AG04450 (cell line): ENCODE measurements around the gene RNF224. TPM values are rescaled to one million over a fixed set of nuclear protein-coding genes. Genes with fewer than 3 reads are reported as not detected.

Experiments
- CTCF ChIA-PET: fragments of 300-600, 350-600 bp; formaldehyde crosslinking; extraction: SDS; loops from one replicate; lab custom pipeline; 2022; ENCODE audit warnings: antibody characterized with exemption, inconsistent platforms; lab: Charles Lee
- POLR2A ChIA-PET: fragments of 350-600 bp; formaldehyde crosslinking; extraction: SDS; loops from one replicate; lab custom pipeline; 2021; ENCODE audit warnings: antibody characterized with exemption, inconsistent platforms; lab: Yijun Ruan, JAX
- DNase-seq: peaks from one replicate; pipeline ENCODE4 v3.0.0-alpha.2; 2011; ENCODE audit warnings: low read depth, low spot score
- H3K27ac ChIP-seq: one replicate; pipeline ENCODE4 v1.5.1; 2012; ENCODE audit warnings: low read depth, low read length, control low read depth
- H3K27me3 ChIP-seq: one replicate; pipeline ENCODE4 v1.6.0; 2012; ENCODE audit warnings: low read length; ENCODE audit not compliant: control insufficient read depth, insufficient read depth
- H3K4me3 ChIP-seq: 2 replicates; pipeline ENCODE4 v1.5.1; 2011; ENCODE audit warnings: mild to moderate bottlenecking, low read depth, low read length, control low read depth
- H3K9me3 ChIP-seq: 2 replicates; pipeline ENCODE4 v1.5.1; 2012; ENCODE audit warnings: low read length; ENCODE audit not compliant: control insufficient read depth, insufficient read depth
- polyA plus RNA-seq: library from polyadenylated mRNA; depleted of rRNA; stranded (reverse); fragments of >200 nt; gene quantifications from 2 replicates; pipeline ENCODE4 v1.2.3, GENCODE V29; 2011
- TF ChIP-seq, protein P1 (sequence below): IDR thresholded peaks from 2 replicates; pipeline ENCODE4 v1.5.1; 2011; ENCODE audit warnings: low read depth, low read length, control low read depth, inconsistent platforms

Gene RNF224
- polyA plus RNA-seq, 1 experiment, result not detected

GRCh38 chr9:137213160-137214060 lies 13.9 kb upstream of the RNF224 start:
- H3K4me3 ChIP-seq, result no peak overlapping the region
- ChIA-PET CTCF (no interaction called here), POLR2A (interaction anchor here (0.9 to 2.1 kb wide), 3 partner anchors 13 to 27 kb away, joined by 3 to 5 read pairs (median 3); partner anchors contain the start of genes TPRN and TUBB4B)
- DNase-seq, result no peak
- no peak overlapping the region for H3K27ac ChIP-seq
- H3K9me3 ChIP-seq, result no peaks in the 10 kb centered on the region; the same call in 1 of the 2 replicates
- no peaks in the 10 kb centered on the region for H3K27me3 ChIP-seq
- TF ChIP-seq, protein P1, sequence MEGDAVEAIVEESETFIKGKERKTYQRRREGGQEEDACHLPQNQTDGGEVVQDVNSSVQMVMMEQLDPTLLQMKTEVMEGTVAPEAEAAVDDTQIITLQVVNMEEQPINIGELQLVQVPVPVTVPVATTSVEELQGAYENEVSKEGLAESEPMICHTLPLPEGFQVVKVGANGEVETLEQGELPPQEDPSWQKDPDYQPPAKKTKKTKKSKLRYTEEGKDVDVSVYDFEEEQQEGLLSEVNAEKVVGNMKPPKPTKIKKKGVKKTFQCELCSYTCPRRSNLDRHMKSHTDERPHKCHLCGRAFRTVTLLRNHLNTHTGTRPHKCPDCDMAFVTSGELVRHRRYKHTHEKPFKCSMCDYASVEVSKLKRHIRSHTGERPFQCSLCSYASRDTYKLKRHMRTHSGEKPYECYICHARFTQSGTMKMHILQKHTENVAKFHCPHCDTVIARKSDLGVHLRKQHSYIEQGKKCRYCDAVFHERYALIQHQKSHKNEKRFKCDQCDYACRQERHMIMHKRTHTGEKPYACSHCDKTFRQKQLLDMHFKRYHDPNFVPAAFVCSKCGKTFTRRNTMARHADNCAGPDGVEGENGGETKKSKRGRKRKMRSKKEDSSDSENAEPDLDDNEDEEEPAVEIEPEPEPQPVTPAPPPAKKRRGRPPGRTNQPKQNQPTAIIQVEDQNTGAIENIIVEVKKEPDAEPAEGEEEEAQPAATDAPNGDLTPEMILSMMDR, result no peak

- ChIA-PET POLR2A (interaction anchor here (2.1 kb wide), 1 partner anchor 26 kb away, joined by 5 read pairs; the partner anchor contains the start of gene TUBB4B), CTCF (no interaction called here)
- Histone ChIP-seq H3K27ac (no peak overlapping the region), H3K4me3 (no peak overlapping the region), H3K27me3 (no peaks in the 10 kb centered on the region), H3K9me3 (no peaks in the 10 kb centered on the region; the same call in 1 of the 2 replicates)
- no peak for DNase-seq
- TF ChIP-seq, protein P1, result no peak
Measured at GRCh38 chr9:137214620-137215019, 12.7 kb upstream of the RNF224 start.

DNA sequence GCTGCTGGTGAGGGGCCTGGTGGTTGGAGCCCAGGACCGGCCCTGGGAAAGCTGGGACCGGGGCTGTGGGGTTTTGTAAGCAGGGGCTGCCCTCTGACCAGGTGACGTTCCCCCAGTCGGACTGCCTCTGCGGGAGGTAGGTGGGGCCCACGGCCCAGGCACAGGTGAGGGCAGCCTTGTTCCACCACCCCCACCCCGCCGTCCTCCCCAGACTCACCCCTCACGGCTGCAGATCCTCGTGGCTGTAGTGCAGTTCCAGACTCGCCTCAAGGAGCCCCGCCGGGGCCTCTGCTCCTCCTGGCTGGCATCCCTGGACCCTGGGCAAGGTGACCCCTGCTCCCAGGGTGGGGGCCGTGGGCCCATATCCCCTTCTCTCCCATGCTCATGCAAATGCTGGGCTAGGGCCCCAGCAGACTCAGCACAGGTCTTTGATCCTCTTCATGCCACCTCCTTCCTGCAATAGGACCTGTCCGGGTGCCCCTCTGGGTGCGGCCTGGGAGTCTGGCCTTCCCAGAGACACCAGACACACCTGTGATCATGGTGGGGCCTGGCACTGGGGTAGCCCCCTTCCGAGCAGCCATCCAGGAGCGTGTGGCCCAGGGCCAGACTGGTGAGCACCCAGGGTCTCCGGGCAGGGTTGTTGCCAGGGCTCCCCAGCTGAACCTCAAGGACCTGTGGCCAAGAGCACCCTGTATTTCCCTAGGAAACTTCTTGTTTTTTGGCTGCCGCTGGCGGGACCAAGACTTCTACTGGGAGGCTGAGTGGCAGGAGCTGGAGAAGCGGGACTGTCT lies 11.9 kb upstream of the RNF224 start:
- Histone ChIP-seq H3K9me3 (no peaks in the 10 kb centered on the region; the same call in 1 of the 2 replicates), H3K27me3 (no peaks in the 10 kb centered on the region), H3K27ac (no peak overlapping the region), H3K4me3 (no peak overlapping the region)
- TF ChIP-seq, protein P1, result no peak
- DNase-seq, result no peak
- POLR2A ChIA-PET, result no interaction called here
- CTCF ChIA-PET, result interaction anchor here (0.6 kb wide), 1 partner anchor 21 kb away, joined by 3 read pairs; no protein-coding TSS in a partner anchor

GRCh38 chr9:137216188-137216965 lies 10.9 kb upstream of the RNF224 start:
- POLR2A ChIA-PET, result interaction anchor here (0.7 kb wide), 1 partner anchor 11 kb away, joined by 3 read pairs; the partner anchor contains the start of genes NDOR1 and TMEM203

More at GRCh38 chr9:137216188-137216965, 10.9 kb upstream of the RNF224 start:
- H3K27me3 ChIP-seq, result no peaks in the 10 kb centered on the region
- no peak overlapping the region for H3K4me3 ChIP-seq
- CTCF ChIA-PET, result interaction anchor here (0.6 to 0.7 kb wide), 2 partner anchors 20 to 428 kb away, joined by 3 read pairs; no protein-coding TSS in a partner anchor
- TF ChIP-seq, protein P1, result no peak
- DNase-seq, result no peak
- no peaks in the 10 kb centered on the region; the same call in 1 of the 2 replicates for H3K9me3 ChIP-seq
- no peak overlapping the region for H3K27ac ChIP-seq
